GM19238 (cell line): ENCODE results near the gene CCR1.
"Not testable (repeated sequence)": the region's sequence is repeated elsewhere in the genome, so short reads cannot be mapped to it uniquely, and the experiment has no call there.

Experiments
- DNase-seq: peaks from one replicate; pipeline ENCODE4 v3.0.0; 2011; ENCODE audit warnings: low spot score; ENCODE audit not compliant: insufficient read length

Gene CCR1

DNA sequence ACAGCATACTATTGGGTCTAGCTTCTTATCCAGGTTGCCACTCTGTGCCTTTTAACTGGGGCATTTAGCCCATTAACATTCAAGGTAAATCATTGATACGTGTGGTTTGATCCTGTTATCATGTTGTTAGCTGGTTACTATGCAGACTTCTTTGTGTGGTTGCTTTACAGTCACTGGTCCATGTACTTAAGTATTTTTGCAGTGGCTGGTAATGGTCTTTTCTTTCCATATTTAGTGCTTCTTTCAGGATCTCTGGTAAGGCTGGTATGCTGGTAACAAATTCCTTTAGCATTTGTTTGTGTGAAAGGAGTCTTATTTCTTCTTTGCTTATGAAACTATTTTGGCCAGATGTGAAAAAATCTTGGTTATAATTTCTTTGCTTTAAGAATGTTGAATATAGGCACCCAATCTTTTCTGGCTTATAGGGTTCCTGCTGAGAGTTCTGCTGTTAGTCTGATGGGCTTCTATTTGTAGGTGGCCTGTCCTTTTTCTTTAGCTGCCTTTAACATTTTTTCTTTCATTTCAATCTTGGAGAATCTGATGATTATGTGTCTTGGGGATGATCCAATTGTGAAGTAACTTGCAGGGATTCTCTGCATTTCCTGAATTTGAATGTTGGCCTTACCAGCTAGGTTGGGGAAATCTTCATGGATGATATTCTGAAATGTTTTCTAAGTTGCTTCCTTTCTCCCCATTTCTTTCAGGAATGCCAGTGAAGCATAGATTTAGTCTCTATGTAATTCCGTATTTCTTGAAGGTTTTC is 39.3 kb downstream of the CCR1 start:
- DNase-seq, result no peak

DNA sequence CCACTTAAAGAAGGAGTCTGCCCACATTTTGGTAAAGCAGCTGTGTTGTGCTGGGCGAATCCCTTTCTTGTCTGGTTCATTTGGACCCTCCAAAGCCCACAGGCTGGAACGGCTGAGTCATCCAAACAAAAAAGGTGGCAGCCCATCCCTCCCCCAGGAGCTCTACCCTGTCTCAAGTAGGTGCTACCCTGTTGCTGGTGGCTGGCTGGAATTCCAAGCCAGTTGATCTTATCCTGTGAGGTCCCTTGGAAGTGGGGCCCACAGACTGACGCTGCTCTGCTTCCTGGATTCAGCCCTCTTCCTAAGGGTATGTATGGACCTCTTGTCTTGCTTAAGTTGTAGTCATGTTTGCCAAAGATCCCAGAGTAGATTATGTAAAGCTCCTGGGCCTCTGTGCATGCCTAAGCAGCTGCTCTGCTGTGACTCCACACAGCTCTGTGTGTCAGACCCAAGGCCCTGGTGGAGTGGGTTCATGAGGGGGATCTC is 44.5 kb downstream of the CCR1 start:
- DNase-seq, result no peak

DNA sequence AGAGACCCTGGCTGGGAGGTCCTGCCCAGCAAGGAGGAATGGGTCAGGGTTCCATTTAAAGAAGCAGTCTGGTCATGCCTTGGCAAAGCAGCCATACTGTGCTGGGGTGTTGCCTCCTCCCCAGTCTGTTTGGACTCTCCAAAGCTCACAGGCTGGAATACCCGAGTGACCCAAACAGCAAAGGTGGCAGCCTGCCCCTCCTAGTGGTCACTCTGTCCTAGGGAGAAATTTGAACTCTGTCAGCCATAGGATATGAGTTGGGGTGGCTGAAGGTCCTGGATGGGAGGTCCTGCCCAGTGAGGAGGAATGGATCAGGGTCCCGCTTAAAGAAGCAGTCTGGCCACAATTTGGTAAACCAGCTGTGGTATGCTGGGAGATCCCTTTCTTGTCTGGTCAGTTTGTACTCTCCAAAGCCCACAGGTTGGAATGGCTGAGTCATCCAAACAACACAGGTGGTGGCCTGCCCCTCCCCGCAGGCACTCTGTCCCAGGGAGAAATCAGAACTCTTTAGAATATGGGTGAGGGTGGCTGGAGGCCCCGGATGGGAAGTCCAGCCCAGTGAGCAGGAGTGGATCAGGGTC is 45.0 kb downstream of the CCR1 start:
- DNase-seq, result no peak

DNA sequence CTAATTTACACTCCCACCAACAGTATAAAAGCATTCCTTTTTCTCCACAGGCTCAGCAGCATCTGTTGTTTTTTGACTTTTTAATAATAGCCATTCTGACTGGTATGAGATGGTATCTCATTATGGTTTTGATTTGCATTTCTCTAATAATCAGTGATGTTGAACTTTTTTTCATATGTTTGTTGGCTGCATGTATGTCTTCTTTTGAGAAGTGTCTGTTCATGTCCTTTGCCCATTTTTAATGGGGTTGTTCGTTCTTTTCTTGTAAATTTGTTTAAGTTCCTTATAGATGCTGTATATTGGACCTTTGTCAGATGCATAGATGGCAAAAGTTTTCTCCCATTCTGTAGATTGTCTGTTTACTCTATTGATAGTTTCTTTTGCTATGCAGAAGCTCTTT is 50.4 kb downstream of the CCR1 start:
- not testable (repeated sequence) for DNase-seq

DNA sequence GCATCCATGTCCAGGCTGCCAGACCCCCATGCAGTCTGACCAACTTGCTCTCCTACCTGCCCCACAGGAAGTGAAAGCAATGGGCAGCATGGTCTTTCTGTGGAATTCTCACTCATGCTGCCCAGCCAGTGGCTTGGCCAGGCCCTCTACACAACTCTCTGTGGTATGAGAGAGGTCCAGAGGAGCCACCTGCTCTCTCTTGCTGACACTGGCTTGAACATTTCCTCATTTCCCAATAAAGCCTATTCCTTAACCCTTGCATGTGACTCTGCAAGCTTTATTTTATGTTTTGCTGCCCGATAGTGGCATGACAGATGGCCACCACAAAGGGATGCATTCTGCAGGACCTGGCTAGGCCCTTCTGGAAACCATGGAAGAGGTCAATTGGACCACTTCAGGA is 53.8 kb downstream of the CCR1 start:
- DNase-seq, result no peak
